Pancreas (tissue), 10 donors: ENCODE measurements around the gene SLC22A4. TPM values are rescaled to one million over a fixed set of nuclear protein-coding genes. Genes with fewer than 3 reads are reported as not detected.

Source experiments
- ATAC-seq, 4 donors: fragments of 200-7000 bp; cut with Tn5 transposase; one replicate each; pipeline versions ENCODE4 v1.8.0 to v1.9.1; 2020; ENCODE audit warnings: mild to moderate bottlenecking in 4 of 4, moderate library complexity in 4 of 4
- DNase-seq, 6 donors: peaks; one replicate each; pipeline ENCODE4 v3.0.0-alpha.2; 2020
- FAIRE-seq: peaks from 2 replicates; lab custom pipeline; 2012; peaks lifted over from hg19 to GRCh38; lab: Jason Lieb, UNC
- H3K27ac ChIP-seq, 4 donors: fragments of 200-600 bp; sonication (generic); 1 replicate in 3 of 4; 2 replicates in 1 of 4; pipeline versions ENCODE4 v1.5.0 to v1.8.0; 2020
- H3K27me3 ChIP-seq, 4 donors: fragments of 200-600 bp; one replicate each; pipeline ENCODE4 v1.8.0; 2021
- H3K36me3 ChIP-seq, 3 donors: fragments of 200-600 bp; sonication (generic) in 1 of 3; one replicate each; pipeline versions ENCODE4 v1.5.0 to v1.8.0; 2020 to 2021
- H3K4me1 ChIP-seq, 3 donors: fragments of 200-600 bp; one replicate each; pipeline ENCODE4 v1.8.0; 2021
- H3K4me3 ChIP-seq, 4 donors: fragments of 200-600 bp; sonication (generic) in 2 of 4; one replicate each; pipeline versions ENCODE4 v1.5.0 to v1.8.0; 2020 to 2021
- H3K9me3 ChIP-seq, 4 donors: fragments of 200-600 bp; one replicate each; pipeline ENCODE4 v1.8.0; 2021
- CTCF ChIP-seq, 4 donors: fragments of 200-600 bp; sonication (generic) in 3 of 4; IDR thresholded peaks; one replicate each; pipeline versions ENCODE4 v1.5.0 to v1.8.0; 2021; ENCODE audit warnings: antibody characterized with exemption in 4 of 4
- WGBS, 2 donors: extraction: QIAGEN DNeasy Blood & Tissue Kit; methylation state at CpG; one replicate each; pipeline ENCODE4 v1.1.7; 2013; 5-methylcytosine and 5-hydroxymethylcytosine counted together
- intact Hi-C, 3 donors: fragments of 100-400 bp; cut with DNase I; formaldehyde crosslinking; loops; one replicate each; pipeline versions ENCODE4 v1.11.1 to v1.14.2; 2022
- polyA plus RNA-seq, 2 donors: library from polyadenylated mRNA; stranded (reverse); fragments of 200-250 nt; gene quantifications; one replicate each; pipeline ENCODE4 v1.2.3, GENCODE V29; 2013
- total RNA-seq, 6 donors: library from RNA; stranded (reverse); fragmentation: NEBNext Ultra II Directional in 4 of 6; extraction: Animal tissue kit (Norgen Biotek cat#: 25700) in 4 of 6; gene quantifications; one replicate each; pipeline versions ENCODE4 v1.2.1 to v1.2.4, GENCODE V29; 2021 to 2023
- donor health status: healthy with polysubstance abuse.
- donor health status: DM: no; HTN: no; CAD: no; lungs with moderate emphysema.
- donor health status: DM: no; HTN: no; CAD: no.
- donor health status: control.
- donor health status: control.
- donor health status: Bipolar disorder and iron deficiency.
- donor health status: DM: yes; HTN: yes; CAD: no.
- donor health status: DM: no; HTN: no; CAD: no.
- donor health status: DM: no; HTN: no; CAD: no.
- donor health status: DM: yes; HTN: yes; CAD: no.

SLC22A4 gene
- total and polyA plus RNA-seq, 8 donors, result 0.08 to 0.92 (median 0.33) TPM

DNA sequence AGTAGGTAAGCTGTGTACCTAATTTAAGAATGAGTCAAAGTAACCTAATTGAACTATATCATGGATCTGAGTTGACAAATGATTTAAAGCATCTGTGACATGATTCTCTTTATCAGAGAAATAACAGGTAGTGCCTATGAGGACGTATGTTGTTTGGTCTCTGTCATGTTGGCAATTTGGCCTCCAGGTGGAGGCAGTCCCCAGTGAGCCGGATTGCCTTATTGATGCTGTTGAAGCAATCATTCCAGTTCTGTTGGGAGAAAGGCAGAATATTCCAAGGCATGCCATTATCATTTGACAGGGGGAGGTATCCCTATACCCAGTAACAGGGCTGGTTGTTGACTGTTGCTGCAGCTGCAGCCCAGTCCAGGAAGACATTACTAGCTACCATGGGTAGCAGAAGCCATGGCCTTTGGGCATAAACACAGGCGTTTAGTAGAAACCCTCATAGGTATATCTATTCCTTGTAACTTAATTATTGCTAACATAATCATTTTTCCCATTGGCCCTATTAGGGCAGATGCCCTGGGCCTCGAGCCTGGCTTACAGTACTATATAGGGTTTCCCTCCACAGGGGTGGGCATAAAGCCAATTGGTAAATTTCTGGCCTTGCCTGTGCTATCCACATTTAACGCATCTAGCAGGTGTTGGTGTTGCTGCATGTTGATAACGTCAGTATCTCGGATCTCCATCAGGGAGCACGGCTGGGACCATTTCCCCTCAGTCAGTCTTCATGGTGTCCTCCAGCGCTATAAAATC lies 12.2 kb upstream of the SLC22A4 start:
- FAIRE-seq (no peak), ATAC-seq (no peak), DNase-seq (no peak)
- 82 to 84% methylated on average over 9 of the region's 9 CpGs for WGBS, 2 donors
- no peak for TF ChIP-seq CTCF (IDR thresholded peaks at IDR 0.05)
- no peaks in the 10 kb centered on the region for H3K27me3 ChIP-seq
- H3K4me3 ChIP-seq, result no peak overlapping the region
- no peaks in the 10 kb centered on the region for H3K4me1 ChIP-seq
- no peaks in the 10 kb centered on the region for H3K9me3 ChIP-seq
- H3K27ac ChIP-seq, result no peak overlapping the region
- H3K36me3 ChIP-seq, result no peaks in the 10 kb centered on the region
- intact Hi-C loops, result loop anchor here in 1 of 3 donors (10.0 kb wide), 1 partner anchor 47 kb away; no protein-coding TSS in a partner anchor

GRCh38 chr5:132283423-132284043 lies 10.7 kb upstream of the SLC22A4 start:
- Histone ChIP-seq H3K27me3 (no peaks in the 10 kb centered on the region), H3K4me1 (no peaks in the 10 kb centered on the region), H3K36me3 (no peaks in the 10 kb centered on the region), H3K9me3 (no peaks in the 10 kb centered on the region), H3K27ac (no peak overlapping the region), H3K4me3 (no peak overlapping the region)
- ATAC-seq (peak; percentile 69 to 92 (median 76)), DNase-seq (peak in 1 of 6 donors; percentile 65), FAIRE-seq (no peak)
- 14 to 15% methylated on average over 5 of the region's 5 CpGs for WGBS, 2 donors
- peak; percentile 13 to 60 (median 32) for TF ChIP-seq CTCF (IDR thresholded peaks at IDR 0.05)
- intact Hi-C loops, result loop anchor here in 1 of 3 donors (10.0 kb wide), 1 partner anchor 49 kb away; no protein-coding TSS in a partner anchor

- no peak for DNase-seq
- intact Hi-C loops, result loop anchor here in 1 of 3 donors (10.0 kb wide), 1 partner anchor 54 kb away; no protein-coding TSS in a partner anchor
Measured at GRCh38 chr5:132289097-132289496, 5.1 kb upstream of the SLC22A4 start.

DNA sequence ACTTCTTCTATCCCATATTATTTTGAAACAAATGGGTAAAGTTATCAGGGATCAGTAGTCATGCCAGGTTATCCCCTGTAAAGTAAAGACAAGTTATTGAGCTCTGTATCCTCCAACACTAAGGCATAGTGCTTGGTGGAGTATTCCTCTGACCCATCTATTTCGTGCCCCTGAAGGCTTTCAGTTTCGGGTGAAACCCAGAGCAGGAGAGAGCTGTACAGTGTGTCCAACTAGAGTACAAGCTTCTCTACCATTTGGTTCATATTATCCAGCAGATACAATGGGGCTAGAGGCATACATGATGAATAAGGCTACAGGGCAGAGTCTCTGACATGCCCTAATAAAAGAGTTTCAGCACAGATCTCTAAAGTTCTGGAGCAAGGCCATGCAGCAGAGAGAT lies 3.2 kb upstream of the SLC22A4 start:
- Histone ChIP-seq H3K27ac (no peak overlapping the region), H3K4me3 (no peak overlapping the region), H3K4me1 (peaks cover 4 to 9% (median 6%) of the 10 kb centered on the region in 3 donors), H3K36me3 (no peaks in the 10 kb centered on the region), H3K27me3 (no peaks in the 10 kb centered on the region), H3K9me3 (no peaks in the 10 kb centered on the region)
- 79 to 95% methylated on average over 2 of the region's 2 CpGs for WGBS, 2 donors
- TF ChIP-seq CTCF (IDR thresholded peaks at IDR 0.05), result no peak
- DNase-seq, result no peak
- intact Hi-C loops, result no loop called here
- FAIRE-seq, result no peak
- ATAC-seq, result no peak

More at GRCh38 chr5:132289097-132289496, 5.1 kb upstream of the SLC22A4 start:
- Histone ChIP-seq H3K27me3 (no peaks in the 10 kb centered on the region), H3K36me3 (no peaks in the 10 kb centered on the region), H3K9me3 (no peaks in the 10 kb centered on the region), H3K27ac (no peak overlapping the region), H3K4me1 (peaks cover 0 to 9% (median 4%) of the 10 kb centered on the region in 3 donors), H3K4me3 (no peak overlapping the region)
- WGBS, 2 donors, result 80 to 82% methylated on average over 3 of the region's 3 CpGs
- no peak for TF ChIP-seq CTCF (IDR thresholded peaks at IDR 0.05)
- no peak for ATAC-seq
- no peak for FAIRE-seq
